Liver (tissue), 3 donors: Measurements from ENCODE around the gene ARHGEF10L.

ENCODE experiments used
- HNF4G ChIP-seq: IDR thresholded peaks from 2 replicates; pipeline ENCODE4 v1.6.1; 2016; ENCODE audit warnings: antibody characterized with exemption
- RAD21 ChIP-seq, 2 donors: IDR thresholded peaks; 2 replicates each; pipeline ENCODE4 v1.6.1; 2016; ENCODE audit warnings: antibody characterized with exemption in 2 of 2, mild to moderate bottlenecking in 2 of 2
- SP1 ChIP-seq: IDR thresholded peaks from 2 replicates; pipeline ENCODE4 v1.6.1; 2018; ENCODE audit warnings: antibody characterized with exemption, mild to moderate bottlenecking
- TAF1 ChIP-seq: conservative IDR thresholded peaks from 2 replicates; pipeline ENCODE4 v1.6.1; 2016; ENCODE audit warnings: antibody characterized with exemption, mild to moderate bottlenecking
- YY1 ChIP-seq: IDR thresholded peaks from 2 replicates; pipeline ENCODE4 v1.6.1; 2016; ENCODE audit warnings: antibody characterized with exemption, mild to moderate bottlenecking
- TF ChIP-seq, protein P1 (sequence below): fragments of 150-350 bp; IDR thresholded peaks from 2 replicates; pipeline ENCODE4 v1.5.1; 2017; ENCODE audit warnings: improper control_type of control experiment, low read depth, low read length; ENCODE audit not compliant: missing input control
- TF ChIP-seq, protein P2 (sequence below): IDR thresholded peaks from 2 replicates; pipeline ENCODE4 v1.6.1; 2016; ENCODE audit warnings: antibody characterized with exemption, mild to moderate bottlenecking
- TF ChIP-seq, protein P3 (sequence below): IDR thresholded peaks from 2 replicates; pipeline ENCODE4 v1.6.1; 2016; ENCODE audit warnings: antibody characterized with exemption
- TF ChIP-seq, protein P4 (sequence below): IDR thresholded peaks from 2 replicates; pipeline ENCODE4 v1.6.1; 2016; ENCODE audit warnings: antibody characterized with exemption
- TF ChIP-seq, protein P5 (sequence below): IDR thresholded peaks from 2 replicates; pipeline ENCODE4 v1.6.1; 2016; ENCODE audit warnings: antibody characterized with exemption
- donor health status: healthy.
- donor health status: healthy.

DNA sequence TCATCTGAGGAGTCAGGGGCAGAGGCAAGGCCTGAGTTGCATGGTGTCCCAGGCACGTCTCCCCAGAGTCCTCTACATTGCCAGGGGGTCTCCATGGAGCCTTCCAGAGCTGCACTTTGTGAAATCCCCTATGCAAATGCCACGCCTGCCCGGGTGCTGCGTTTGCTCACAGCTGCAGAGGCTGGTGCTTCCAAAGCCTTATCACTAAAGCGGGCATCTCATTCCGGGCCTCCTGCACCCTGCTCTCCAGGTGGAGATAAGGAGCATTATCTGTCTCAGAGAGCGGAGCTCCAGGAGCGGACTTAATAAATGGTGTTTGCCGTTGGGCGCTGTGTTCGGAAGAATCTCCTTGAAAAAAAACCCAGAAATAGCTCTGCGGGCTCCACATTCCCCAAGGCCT, 189.8 kb downstream of the ARHGEF10L start:
- TF ChIP-seq YY1, result no peak
- TF ChIP-seq, protein P1, sequence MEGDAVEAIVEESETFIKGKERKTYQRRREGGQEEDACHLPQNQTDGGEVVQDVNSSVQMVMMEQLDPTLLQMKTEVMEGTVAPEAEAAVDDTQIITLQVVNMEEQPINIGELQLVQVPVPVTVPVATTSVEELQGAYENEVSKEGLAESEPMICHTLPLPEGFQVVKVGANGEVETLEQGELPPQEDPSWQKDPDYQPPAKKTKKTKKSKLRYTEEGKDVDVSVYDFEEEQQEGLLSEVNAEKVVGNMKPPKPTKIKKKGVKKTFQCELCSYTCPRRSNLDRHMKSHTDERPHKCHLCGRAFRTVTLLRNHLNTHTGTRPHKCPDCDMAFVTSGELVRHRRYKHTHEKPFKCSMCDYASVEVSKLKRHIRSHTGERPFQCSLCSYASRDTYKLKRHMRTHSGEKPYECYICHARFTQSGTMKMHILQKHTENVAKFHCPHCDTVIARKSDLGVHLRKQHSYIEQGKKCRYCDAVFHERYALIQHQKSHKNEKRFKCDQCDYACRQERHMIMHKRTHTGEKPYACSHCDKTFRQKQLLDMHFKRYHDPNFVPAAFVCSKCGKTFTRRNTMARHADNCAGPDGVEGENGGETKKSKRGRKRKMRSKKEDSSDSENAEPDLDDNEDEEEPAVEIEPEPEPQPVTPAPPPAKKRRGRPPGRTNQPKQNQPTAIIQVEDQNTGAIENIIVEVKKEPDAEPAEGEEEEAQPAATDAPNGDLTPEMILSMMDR, result no peak
- TF ChIP-seq RAD21 (IDR thresholded peaks at IDR 0.05), result no peak
- TF ChIP-seq, protein P2, sequence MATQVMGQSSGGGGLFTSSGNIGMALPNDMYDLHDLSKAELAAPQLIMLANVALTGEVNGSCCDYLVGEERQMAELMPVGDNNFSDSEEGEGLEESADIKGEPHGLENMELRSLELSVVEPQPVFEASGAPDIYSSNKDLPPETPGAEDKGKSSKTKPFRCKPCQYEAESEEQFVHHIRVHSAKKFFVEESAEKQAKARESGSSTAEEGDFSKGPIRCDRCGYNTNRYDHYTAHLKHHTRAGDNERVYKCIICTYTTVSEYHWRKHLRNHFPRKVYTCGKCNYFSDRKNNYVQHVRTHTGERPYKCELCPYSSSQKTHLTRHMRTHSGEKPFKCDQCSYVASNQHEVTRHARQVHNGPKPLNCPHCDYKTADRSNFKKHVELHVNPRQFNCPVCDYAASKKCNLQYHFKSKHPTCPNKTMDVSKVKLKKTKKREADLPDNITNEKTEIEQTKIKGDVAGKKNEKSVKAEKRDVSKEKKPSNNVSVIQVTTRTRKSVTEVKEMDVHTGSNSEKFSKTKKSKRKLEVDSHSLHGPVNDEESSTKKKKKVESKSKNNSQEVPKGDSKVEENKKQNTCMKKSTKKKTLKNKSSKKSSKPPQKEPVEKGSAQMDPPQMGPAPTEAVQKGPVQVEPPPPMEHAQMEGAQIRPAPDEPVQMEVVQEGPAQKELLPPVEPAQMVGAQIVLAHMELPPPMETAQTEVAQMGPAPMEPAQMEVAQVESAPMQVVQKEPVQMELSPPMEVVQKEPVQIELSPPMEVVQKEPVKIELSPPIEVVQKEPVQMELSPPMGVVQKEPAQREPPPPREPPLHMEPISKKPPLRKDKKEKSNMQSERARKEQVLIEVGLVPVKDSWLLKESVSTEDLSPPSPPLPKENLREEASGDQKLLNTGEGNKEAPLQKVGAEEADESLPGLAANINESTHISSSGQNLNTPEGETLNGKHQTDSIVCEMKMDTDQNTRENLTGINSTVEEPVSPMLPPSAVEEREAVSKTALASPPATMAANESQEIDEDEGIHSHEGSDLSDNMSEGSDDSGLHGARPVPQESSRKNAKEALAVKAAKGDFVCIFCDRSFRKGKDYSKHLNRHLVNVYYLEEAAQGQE, result no peak
- TF ChIP-seq TAF1, result no peak
- TF ChIP-seq, protein P3, sequence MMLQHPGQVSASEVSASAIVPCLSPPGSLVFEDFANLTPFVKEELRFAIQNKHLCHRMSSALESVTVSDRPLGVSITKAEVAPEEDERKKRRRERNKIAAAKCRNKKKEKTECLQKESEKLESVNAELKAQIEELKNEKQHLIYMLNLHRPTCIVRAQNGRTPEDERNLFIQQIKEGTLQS, result no peak
- TF ChIP-seq, protein P4, sequence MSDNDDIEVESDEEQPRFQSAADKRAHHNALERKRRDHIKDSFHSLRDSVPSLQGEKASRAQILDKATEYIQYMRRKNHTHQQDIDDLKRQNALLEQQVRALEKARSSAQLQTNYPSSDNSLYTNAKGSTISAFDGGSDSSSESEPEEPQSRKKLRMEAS, result no peak
- TF ChIP-seq HNF4G, result no peak
- TF ChIP-seq, protein P5, sequence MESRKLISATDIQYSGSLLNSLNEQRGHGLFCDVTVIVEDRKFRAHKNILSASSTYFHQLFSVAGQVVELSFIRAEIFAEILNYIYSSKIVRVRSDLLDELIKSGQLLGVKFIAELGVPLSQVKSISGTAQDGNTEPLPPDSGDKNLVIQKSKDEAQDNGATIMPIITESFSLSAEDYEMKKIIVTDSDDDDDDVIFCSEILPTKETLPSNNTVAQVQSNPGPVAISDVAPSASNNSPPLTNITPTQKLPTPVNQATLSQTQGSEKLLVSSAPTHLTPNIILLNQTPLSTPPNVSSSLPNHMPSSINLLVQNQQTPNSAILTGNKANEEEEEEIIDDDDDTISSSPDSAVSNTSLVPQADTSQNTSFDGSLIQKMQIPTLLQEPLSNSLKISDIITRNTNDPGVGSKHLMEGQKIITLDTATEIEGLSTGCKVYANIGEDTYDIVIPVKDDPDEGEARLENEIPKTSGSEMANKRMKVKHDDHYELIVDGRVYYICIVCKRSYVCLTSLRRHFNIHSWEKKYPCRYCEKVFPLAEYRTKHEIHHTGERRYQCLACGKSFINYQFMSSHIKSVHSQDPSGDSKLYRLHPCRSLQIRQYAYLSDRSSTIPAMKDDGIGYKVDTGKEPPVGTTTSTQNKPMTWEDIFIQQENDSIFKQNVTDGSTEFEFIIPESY, result no peak
- TF ChIP-seq SP1, result no peak
